HG03135 (cell line): ENCODE data around the gene RILPL1.
"Not testable (repeated sequence)": the region's sequence is repeated elsewhere in the genome, so short reads cannot be mapped to it uniquely, and the experiment has no call there.

Experiments used
- ATAC-seq: cut with Tn5 transposase; IDR thresholded peaks from one replicate; pipeline ENCODE4 v1.9.1; 2021; ENCODE audit warnings: mild to moderate bottlenecking, moderate library complexity; ENCODE audit not compliant: unreplicated experiment

Gene RILPL1

DNA sequence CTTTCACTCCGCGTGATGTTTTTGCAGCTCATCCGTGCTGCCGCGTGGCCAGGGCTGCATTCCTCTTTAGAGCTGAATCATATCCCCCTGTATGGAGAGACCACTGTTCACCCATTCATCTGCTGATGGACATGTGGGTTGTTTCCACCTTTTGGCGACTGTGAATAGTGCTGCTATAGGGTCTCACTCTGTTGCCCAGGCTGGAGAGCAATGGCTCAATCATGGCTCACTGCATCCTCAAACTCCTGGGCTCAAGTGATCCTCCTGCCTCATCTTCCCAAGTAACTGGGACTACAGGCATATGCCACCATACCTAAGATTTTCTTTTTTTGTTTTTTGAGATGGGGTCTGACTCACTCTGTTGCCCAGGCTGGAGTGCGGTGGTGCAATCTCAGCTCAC, 36.5 kb downstream of the RILPL1 start:
- no peak for ATAC-seq

DNA sequence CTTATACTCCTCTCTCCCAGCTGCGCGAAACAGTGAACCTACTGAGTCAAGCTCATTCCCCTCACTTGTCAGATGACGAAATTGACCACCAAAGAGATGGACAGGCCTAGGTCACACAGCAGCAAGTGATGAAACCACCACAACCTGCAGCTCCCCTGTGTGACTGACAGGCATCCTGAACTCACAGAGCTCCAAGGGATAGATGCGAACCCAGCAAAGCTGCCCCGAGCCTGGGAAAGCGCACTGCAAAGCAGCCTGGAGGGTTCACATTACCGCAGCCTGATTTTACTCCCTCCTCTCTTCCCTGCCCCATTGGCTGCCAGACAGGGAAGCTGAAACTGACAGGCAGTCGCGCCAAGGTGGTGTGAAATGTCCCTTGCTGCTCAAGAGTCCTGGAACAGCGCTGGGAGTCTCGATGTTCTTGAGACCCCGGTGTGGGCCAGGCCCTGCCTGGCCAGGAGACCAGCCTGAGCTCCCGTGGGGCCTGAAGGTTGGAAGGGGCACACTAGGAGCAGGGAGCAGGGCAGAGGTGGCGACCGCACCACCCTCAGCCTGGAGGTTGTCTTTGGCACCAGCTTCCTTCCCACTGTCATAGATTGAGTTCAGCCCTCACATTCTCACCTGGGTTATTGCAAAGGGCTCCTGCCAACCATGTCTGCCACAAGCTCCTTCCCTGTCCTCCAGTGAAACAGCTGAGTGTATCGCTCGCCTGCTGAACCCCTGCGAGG, 39.2 kb downstream of the RILPL1 start:
- no peak for ATAC-seq

DNA sequence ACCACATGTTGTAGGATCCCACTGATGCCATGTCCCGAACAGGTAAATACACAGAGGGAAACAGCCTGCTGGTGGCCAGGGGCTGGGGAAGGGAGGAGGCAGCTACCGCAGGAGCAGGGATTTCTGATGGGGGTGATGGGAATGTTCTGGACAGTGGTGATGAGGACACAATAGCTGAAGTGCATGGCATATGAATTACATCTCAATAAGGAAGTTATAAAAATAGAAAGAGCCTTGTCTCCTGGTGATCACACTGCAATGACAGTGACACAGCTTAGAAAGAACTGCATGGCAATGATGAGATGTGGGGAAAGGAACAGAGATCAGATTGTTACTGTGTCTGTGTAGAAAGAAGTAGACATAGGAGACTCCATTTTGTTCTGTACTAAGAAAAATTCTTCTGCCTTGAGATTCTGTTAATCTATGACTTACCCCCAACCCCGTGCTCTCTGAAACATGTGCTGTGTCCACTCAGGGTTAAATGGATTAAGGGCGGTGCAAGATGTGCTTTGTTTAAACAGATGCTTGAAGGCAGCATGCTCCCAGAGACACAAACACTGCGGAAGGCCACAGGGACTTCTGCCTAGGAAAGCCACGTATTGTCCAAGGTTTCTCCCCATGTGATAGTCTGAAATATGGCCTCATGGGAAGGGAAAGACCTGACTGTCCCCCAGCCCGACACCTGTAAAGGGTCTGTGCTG, 41.0 kb downstream of the RILPL1 start:
- ATAC-seq: not testable (repeated sequence)

DNA sequence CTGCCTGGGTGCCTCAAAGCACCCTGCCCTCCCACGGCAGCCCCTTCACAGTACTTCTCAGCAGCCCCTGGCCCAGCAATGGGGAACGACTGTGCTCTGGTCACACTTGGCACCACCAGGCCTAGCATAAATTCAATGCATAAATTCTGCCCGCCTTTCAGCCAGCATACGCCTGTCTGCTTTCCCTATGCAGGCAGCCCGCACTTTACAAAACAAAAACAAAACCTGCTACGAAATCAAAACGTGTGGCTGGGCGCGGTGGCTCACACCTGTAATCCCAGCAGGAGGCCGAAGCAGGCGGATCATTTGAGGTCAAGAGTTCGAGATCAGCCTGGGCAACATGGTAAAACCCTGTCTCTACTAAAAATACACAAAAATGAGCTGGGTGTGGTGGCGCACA, 42.0 kb downstream of the RILPL1 start:
- no peak for ATAC-seq

DNA sequence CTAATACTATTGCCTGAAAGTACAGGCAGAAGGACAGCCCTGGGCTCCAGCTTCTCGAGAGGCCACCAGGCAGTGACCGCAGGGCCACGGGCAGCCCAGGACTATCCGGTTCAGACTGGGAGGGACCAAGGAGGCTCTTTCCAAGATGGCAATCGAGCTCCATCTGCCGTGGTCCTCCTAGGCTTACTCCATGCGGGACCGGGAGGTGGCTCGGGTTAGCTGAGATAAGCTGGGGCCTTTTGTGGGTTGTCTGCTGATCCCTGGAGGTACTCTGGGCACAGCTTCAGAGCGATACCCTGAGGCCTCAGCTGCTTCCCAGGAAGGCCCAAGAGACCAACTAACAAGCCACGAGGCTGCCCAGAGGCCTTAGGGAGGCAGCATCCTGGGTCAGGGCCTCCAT, 42.5 kb downstream of the RILPL1 start:
- ATAC-seq: no peak

DNA sequence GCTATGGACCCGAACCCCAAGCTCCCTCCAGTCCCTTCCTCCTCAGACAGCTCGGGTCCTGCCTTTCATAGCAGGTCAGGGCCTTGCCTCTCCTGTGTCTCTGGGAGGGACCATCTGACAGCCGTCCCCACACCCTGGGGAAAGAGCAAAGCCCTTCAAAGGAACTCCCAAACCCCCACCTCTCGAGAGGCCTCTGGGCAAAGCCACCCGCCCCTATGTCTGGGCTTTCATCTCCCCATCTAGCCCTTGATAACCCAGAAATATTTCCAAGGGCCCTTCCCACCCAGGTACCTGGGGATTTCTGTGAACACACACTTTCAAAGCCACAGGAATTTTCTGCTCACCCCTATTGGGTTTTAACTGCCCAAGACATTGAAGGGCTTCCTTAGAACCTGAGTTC, 43.4 kb downstream of the RILPL1 start:
- ATAC-seq: no peak

DNA sequence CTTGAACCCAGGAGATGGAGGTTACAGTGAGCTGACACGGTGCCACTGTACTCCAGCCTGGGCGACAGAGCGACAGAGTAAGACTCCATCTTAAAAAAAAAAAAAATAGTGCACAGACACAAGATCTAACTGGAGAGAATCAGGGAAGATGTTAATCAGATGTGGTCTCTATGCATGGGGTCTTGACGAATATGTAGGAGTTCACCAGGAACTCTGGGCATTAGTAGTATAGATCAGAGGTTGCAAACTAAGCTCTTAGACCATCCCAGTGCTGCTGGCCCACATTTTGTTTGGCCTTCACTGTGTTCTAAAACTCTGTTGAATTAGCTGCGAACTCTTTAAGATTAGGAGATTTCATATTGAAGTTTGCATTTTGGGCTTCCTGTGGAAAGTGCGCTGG, 43.9 kb downstream of the RILPL1 start:
- no peak for ATAC-seq

DNA sequence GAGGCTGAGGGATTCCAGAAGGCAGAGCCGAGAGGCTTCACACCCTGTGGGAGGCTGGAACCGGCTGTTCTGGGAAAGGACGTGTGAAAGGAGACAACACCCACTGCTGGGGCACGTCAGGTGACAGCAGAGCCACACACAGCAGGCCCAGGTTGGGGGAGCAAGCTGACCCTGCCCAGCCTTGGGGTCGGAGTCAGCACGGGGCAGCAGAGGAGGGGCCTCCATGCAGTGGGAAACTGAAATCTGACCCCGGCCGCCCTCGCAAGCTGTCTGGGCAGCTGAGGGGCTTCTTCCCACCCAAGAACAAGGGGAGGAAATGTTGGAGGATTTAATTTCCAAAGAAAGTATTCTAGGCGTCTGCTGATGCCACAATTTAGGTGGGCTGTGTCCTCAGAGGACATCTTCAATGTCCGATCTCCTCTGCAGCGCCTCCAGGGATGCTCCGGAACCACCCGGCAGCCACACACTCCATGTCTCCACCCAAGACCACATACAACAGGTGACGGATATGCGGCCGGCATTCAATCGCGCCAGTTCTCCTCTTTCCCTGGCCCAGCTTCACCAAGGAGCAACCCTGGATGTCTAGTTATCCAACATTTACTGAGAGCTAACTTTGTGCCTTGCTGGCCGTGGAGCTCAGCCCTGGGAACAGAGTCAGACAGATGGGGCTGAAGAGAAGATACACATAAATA, 44.8 kb downstream of the RILPL1 start:
- no peak for ATAC-seq

DNA sequence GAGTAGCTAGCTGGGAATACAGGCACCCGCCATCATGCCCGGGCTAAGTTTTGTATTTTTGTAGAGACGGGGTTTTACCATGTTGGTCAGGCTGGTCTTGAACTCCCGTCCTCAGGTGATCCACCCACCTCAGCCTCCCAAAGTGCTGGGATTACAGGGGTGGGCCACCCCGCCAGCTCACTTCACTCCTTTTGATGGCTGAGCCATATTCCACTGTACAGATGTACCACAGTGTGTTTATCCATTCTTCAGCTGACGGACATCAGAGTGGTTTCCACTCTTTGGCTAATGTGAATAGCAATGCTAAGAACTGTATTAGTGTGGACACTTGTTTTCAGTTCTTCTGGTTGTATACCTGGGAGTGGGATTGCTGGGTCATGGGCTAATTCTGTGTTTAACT, 46.1 kb downstream of the RILPL1 start:
- no peak for ATAC-seq

DNA sequence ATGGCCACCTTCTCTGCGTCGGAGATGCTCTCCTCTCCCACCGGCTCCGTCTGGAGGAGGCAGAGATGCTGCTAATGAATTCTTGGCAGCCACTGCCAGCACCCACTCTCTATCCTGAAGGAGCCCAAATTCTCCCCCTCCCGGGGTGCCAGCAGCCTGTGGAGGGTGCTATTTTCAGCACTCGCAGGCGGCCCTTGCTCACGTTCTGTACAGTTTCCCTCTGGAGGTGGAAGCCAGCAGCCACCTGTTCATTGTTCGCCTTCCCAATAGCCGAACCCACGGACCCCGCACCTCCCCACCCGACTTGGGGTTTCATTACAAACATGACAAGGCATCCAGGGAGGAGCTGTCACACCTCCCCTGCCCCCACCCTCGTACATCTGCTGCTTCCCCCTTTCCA, 47.8 kb downstream of the RILPL1 start:
- no peak for ATAC-seq

DNA sequence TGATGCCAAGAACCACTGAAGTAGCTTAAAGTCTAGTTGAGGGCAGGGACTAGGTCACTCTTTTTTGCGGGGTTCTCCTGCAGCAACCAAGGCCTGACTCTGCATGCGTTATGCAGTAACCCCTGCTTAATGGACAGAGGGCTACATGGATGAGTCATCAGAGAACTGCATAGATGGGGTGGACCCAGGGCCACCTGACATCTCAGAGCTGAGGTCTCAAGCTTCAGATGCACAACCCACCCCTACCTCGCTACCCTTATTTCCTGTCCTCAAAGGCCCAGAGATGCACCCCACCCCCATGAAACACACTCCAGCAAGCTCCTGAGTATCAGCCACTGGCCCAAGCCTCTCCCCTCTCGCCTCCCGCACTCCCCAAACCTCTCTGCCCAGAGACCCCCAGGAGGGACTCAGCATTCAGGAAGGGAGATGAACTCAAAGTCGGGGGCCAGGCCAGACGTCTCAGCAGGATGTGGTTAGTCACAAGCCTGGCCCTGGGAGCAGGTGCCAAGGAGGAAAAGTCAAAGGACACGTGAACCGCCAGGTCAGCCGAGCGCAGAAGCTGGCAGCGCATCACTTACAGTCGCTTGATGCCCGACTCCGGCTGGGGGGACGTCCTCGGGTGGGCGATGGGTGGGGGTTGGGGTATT, 49.8 kb downstream of the RILPL1 start:
- ATAC-seq: no peak

DNA sequence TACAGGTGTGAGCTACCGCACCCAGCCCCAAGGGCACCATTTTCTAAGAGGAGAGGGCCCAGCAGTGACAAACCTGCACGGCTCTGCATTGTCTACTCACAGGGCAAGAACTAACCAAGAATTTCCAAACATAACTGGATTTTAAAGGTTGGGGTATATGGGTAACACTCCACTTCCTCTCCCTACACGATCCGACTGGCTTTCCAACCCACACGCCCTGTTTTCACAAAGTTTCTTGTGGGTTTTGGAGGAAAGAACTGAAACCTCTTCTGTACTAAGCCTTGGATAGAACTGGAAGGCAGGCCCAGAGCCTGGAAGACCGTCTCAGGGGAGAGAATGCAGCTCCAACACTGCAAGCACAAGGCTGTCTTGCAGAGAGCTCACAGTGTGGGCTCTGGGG, 50.6 kb downstream of the RILPL1 start:
- no peak for ATAC-seq

DNA sequence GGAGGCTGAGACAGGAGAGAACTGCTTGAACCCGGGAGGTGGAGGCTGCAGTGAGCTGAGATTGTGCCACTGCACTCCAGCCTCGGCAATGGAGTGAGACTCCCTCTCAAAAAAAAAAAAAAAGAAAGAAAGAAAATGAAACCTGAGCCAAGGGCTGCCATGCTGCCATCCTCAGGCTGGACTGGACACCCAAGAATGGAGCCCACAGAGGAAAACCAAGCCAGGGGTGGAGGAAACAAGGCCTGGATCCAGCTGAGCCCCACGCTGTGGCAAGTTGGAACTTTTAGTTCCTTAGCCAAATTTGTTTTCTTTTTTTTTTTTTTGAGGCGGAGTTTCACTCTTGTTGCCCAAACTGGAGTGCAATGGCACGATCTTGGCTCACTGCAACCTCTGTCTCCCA, 52.3 kb downstream of the RILPL1 start:
- ATAC-seq: not testable (repeated sequence)

DNA sequence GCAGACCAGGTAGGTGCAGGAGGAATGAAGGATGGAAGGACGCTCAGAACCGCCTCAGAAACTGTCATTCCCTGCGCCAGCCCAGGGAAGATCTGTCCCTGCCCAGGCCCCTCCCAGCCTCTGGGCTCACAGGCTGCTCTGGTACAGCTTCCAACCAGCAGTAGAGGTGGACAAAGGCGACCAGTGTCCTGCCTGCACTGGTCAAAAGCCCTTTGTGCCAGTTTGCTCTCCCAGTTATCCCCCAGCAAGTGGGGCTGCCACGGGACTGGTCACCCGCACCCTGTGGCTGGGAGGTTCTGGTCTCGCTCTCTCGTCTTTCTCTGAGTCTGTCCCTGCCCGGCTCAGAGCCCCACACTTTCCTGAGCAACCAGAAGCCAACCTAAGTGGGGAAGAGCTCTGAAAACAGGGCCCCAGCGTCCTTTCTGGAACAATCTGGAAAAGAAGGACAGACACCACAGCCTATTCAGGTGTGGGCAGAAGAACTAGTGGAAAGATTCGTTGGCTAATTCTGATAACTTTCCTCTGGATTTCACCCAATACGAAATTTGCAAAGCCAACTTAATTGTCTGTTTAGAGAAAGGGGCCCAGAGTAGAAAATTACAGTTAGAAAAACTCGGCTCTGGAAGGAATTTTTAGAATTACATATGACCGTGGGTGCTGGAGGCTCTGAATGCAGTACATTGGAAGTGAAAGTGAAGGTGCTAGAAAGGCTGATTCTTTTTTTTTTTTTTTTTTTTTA, 53.9 kb downstream of the RILPL1 start:
- ATAC-seq: no peak

DNA sequence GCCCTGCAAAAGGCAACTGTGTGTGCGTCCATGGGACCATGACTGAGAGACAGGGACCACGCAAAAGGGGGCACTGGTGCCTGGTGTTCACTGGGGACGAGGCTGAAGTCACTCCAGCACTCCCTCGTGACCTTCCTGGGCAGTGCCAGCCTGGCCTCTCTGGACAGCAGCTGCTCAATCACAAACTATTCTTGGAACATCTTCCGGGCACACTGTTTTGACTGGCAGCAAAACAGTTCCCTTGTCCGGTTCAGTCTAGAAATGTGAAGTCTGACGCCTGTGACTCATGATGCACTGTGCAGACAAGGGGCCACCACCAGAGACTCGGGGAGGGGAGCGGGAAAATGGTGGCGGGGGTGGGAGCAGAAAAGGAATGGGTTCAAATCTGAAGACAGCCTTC, 54.8 kb downstream of the RILPL1 start:
- ATAC-seq: no peak

DNA sequence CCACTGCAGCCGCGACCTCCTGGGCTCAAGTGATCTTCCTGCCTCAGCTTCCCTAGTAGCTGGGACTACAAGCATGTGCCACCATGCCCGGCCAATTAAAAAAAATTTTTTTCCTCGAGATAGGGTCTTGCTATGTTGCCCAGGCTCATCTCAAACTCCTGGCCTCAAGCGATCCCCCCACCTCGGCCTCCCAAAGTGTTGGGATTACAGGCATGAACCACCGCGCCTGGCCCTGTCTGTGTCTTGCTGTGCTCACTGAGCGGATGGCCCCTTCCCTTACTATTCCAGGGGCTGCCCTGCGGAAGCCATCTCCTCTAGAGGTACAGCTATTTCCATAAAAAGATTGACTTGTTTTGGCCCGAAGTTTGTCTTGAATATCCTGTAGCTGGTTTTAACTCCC, 55.5 kb downstream of the RILPL1 start:
- ATAC-seq: no peak

DNA sequence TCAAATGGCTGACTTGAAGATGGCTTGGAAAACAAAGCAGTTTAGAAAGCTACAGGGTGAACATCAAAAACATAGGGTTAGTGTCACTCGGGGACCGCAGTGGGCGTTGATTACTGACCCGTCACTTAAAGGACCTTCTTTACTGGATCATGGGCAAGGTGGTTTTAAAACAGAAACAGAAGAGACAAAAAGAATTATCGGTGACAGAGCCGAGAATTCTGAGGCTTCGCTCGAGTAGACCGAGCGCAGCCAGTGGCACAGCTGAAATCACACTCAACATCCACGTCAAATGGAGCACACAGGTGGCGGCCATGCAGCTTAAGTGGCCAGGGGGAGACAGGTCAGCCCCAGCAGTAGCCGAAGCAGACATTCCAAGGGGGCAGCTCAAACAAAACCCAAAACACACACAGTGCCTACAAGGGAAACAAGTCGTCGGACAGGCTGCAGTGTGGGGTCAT, 58.2 kb downstream of the RILPL1 start:
- no peak for ATAC-seq

DNA sequence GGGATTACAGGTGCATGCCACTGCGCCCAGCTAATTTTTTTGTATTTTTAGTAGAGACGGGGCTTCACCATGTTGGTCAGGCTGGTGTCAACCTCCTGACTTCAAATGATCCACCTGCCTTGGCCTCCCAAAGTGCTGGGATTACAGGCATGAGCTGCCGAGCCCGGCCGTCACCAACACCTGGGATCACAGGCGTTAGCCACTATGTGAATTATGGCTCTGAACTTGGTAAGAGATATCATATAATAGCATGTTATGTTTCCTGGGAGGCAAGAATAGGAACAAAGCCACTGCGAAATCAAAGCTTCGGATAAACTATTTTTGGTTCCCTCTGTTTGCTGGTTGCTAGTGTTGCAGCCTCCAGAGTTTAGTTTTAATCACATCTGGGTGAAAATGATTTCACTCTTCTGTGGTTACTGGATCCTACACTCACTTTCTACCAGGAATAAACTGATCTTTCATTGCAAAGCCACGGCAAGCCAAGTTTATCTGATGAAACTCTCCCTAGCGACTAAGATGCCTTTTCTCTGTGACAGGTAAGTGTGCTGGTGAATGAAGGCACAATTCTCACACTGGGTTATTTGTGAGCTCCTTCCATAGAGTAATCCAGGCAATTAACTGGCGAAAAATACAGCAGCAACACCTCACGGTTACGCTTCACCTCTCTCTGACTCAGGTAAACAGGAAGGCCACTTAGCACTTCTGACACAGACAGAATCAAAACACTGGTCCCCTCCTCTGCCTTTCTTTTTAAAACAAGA, 58.9 kb downstream of the RILPL1 start:
- ATAC-seq: no peak

DNA sequence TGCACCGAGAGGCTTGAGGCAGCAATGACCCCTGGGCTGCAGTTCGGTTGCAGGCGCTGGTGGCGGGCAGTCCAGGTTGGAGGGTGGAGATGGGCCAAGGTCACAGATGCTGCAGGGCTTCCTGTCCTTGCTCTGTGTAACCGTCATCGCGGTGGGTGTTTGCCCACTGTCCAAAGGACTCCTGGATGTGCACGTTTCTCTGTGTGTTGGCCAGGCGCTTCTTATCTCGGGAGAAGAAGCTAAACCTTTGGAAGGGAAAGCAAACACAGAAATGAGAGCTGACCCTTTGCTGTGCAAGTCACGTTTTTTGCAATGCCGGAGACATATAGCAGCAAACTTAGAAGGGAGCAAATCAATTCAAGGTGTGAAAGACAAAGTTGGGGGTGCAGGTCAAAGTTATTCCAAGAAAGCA, 61.1 kb downstream of the RILPL1 start:
- ATAC-seq: no peak
